ENCODE results near the gene SERINC3. TPM values are rescaled to one million over a fixed set of nuclear protein-coding genes. Genes with fewer than 3 reads are reported as not detected.

The SERINC3 gene
- total and polyA plus RNA-seq, 7 donors = 35.6 to 104 (median 89.5) TPM

- H3K27ac ChIP-seq = no peak overlapping the region
- DNase-seq = peak in 1 of 2 donors; percentile 73
- 68 to 81% (median 68%) methylated on average over 5 of the region's 5 CpGs for WGBS, 3 donors
- H3K9me3 ChIP-seq = no peaks in the 10 kb centered on the region
- no peaks in the 10 kb centered on the region for H3K27me3 ChIP-seq (ENCODE audit: insufficient read depth in 3 of 3, low read length in 2 of 3)
- peaks cover 21% of the 10 kb centered on the region for H3K4me1 ChIP-seq
- H3K4me3 ChIP-seq = no peak overlapping the region
- peaks cover 13 to 99% of the 10 kb centered on the region in 2 donors for H3K36me3 ChIP-seq (ENCODE audit: insufficient read depth in 1 of 2, low read depth in 1 of 2)
- no peak for TF ChIP-seq CTCF (IDR thresholded peaks at IDR 0.05)
- ATAC-seq = peak in 1 of 4 donors; percentile 29
- intact Hi-C loops (cut with DNase I) = no loop called here
These were observed 30.1 kb downstream of the SERINC3 start for GRCh38 chr20:44491635-44492395.

GRCh38 chr20:44489931-44490330 is 31.9 kb downstream of the SERINC3 start:
- Histone ChIP-seq H3K4me1 (peaks cover 4% of the 10 kb centered on the region), H3K27ac (no peak overlapping the region)

GRCh38 chr20:44489223-44489622 is 32.6 kb downstream of the SERINC3 start:
- no peaks in the 10 kb centered on the region for H3K27me3 ChIP-seq (ENCODE audit: insufficient read depth in 3 of 3, low read length in 2 of 3)
- WGBS, 3 donors = 62 to 77% (median 71%) methylated on average over 9 of the region's 9 CpGs
- TF ChIP-seq CTCF (IDR thresholded peaks at IDR 0.05) = no peak
- ATAC-seq (no peak), DNase-seq (no peak)
- intact Hi-C loops (cut with DNase I) = no loop called here
- H3K9me3 ChIP-seq = no peaks in the 10 kb centered on the region
- H3K27ac ChIP-seq = no peak overlapping the region
- no peak overlapping the region for H3K4me3 ChIP-seq
- H3K36me3 ChIP-seq (ENCODE audit: insufficient read depth in 1 of 2, low read depth in 1 of 2) = peaks cover 13 to 97% of the 10 kb centered on the region in 2 donors
- no peaks in the 10 kb centered on the region for H3K4me1 ChIP-seq

More at GRCh38 chr20:44489931-44490330, 31.9 kb downstream of the SERINC3 start:
- Histone ChIP-seq H3K36me3 (ENCODE audit: insufficient read depth in 1 of 2, low read depth in 1 of 2) (peaks cover 13 to 97% of the 10 kb centered on the region in 2 donors), H3K27me3 (ENCODE audit: insufficient read depth in 3 of 3, low read length in 2 of 3) (no peaks in the 10 kb centered on the region), H3K9me3 (no peaks in the 10 kb centered on the region), H3K4me3 (no peak overlapping the region)
- DNase-seq (no peak), ATAC-seq (no peak)
- WGBS, 3 donors = 74 to 84% (median 83%) methylated on average over 3 of the region's 3 CpGs
- intact Hi-C loops (cut with DNase I) = no loop called here
- no peak for TF ChIP-seq CTCF (IDR thresholded peaks at IDR 0.05)

GRCh38 chr20:44488551-44488950 is 33.3 kb downstream of the SERINC3 start:
- Histone ChIP-seq H3K4me3 (no peak overlapping the region), H3K4me1 (no peaks in the 10 kb centered on the region), H3K27me3 (ENCODE audit: insufficient read depth in 3 of 3, low read length in 2 of 3) (no peaks in the 10 kb centered on the region), H3K36me3 (ENCODE audit: insufficient read depth in 1 of 2, low read depth in 1 of 2) (peaks cover 15 to 97% of the 10 kb centered on the region in 2 donors), H3K27ac (no peak overlapping the region), H3K9me3 (no peaks in the 10 kb centered on the region)
- no peak for TF ChIP-seq CTCF (IDR thresholded peaks at IDR 0.05)
- DNase-seq = no peak
- no peak for ATAC-seq
- 89 to 94% (median 92%) methylated on average over 5 of the region's 5 CpGs for WGBS, 3 donors
- intact Hi-C loops (cut with DNase I) = no loop called here

All from psoas muscle (tissue), 8 donors.